Measurements from ENCODE around the gene PDSS2.

Gene PDSS2

DNA sequence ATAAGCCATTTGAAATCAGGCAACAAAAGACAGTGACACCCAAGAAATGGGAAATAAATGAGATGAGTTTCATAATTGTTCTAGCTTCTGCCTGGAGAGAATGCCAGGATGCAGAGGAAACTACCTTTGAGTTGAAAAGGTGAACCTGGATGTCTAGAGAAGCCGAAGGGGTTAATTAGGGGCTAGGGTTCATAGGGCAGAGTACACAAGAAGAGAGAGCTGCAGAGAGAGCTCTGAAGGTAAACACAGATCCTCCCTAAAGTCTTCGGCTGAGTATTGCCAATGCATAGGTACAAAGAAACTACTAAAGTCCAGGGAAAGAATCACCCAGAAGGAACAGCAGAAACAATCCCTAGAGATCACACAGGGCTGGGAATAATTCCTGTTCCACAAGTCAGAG lies 224.4 kb downstream of the PDSS2 start:
- TF ChIP-seq, protein P1, sequence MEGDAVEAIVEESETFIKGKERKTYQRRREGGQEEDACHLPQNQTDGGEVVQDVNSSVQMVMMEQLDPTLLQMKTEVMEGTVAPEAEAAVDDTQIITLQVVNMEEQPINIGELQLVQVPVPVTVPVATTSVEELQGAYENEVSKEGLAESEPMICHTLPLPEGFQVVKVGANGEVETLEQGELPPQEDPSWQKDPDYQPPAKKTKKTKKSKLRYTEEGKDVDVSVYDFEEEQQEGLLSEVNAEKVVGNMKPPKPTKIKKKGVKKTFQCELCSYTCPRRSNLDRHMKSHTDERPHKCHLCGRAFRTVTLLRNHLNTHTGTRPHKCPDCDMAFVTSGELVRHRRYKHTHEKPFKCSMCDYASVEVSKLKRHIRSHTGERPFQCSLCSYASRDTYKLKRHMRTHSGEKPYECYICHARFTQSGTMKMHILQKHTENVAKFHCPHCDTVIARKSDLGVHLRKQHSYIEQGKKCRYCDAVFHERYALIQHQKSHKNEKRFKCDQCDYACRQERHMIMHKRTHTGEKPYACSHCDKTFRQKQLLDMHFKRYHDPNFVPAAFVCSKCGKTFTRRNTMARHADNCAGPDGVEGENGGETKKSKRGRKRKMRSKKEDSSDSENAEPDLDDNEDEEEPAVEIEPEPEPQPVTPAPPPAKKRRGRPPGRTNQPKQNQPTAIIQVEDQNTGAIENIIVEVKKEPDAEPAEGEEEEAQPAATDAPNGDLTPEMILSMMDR (IDR thresholded peaks at IDR 0.05; ENCODE audit: low read length) = no peak
- no peak for TF ChIP-seq EZH2 (IDR thresholded peaks at IDR 0.05; ENCODE audit: borderline replicate concordance, low read length)
- H3K27ac ChIP-seq (ENCODE audit: low read depth, low read length, poor library complexity, severe bottlenecking) = no peak overlapping the region
- H3K79me2 ChIP-seq (ENCODE audit: insufficient read depth, low read length) = no peaks in the 10 kb centered on the region
- H4K20me1 ChIP-seq (ENCODE audit: insufficient read depth, low read length) = no peaks in the 10 kb centered on the region
- H3K36me3 ChIP-seq (ENCODE audit: insufficient read depth, low read length) = peaks cover 21% of the 10 kb centered on the region
- H3K9me2 ChIP-seq (ENCODE audit: low read depth, low read length) = no peaks in the 10 kb centered on the region
- H3K9me3 ChIP-seq (ENCODE audit: low read length) = no peaks in the 10 kb centered on the region
- no peaks in the 10 kb centered on the region for H3F3A ChIP-seq (ENCODE audit: insufficient read depth, low read length)
- H3K27me3 ChIP-seq (ENCODE audit: insufficient read depth, low read length) = no peaks in the 10 kb centered on the region
- no peaks in the 10 kb centered on the region for H3K4me1 ChIP-seq (ENCODE audit: insufficient read depth, low read length, severe bottlenecking)
- H3K4me2 ChIP-seq (ENCODE audit: low read length) = no peak overlapping the region
- H3K4me3 ChIP-seq (ENCODE audit: low read depth, low read length, poor library complexity, severe bottlenecking) = no peak overlapping the region
- no peak overlapping the region for H2AFZ ChIP-seq (ENCODE audit: low read length)
- H3K9ac ChIP-seq (ENCODE audit: low read length) = no peak overlapping the region

DNA sequence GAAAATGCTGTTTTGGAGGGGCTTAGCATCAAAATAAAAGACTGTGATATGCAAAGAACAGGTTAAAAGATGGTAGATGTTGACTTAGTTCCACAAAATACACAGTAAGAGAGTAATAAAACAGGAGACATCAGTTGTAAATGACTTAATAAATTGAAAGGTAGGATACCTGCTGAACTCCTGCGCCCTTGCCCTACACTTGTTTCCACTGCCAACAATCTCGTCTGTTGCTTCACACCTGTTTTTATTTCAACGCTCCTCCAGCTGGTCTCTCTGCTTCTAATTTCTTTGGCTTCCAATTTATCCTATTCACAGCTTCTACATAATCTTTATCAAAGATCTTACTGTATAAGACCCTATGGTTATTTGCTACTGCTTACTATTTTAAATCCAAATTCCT lies 228.1 kb downstream of the PDSS2 start:
- Histone ChIP-seq H3K4me3 (ENCODE audit: low read depth, low read length, poor library complexity, severe bottlenecking) (no peak overlapping the region), H4K20me1 (ENCODE audit: insufficient read depth, low read length) (no peaks in the 10 kb centered on the region), H3K9me3 (ENCODE audit: low read length) (no peaks in the 10 kb centered on the region), H3K79me2 (ENCODE audit: insufficient read depth, low read length) (no peaks in the 10 kb centered on the region), H3K9me2 (ENCODE audit: low read depth, low read length) (no peaks in the 10 kb centered on the region), H3K27ac (ENCODE audit: low read depth, low read length, poor library complexity, severe bottlenecking) (no peak overlapping the region), H3K4me1 (ENCODE audit: insufficient read depth, low read length, severe bottlenecking) (no peaks in the 10 kb centered on the region), H3K36me3 (ENCODE audit: insufficient read depth, low read length) (peaks cover 9% of the 10 kb centered on the region; the same call in 1 of the 2 replicates), H3K4me2 (ENCODE audit: low read length) (no peak overlapping the region), H3K27me3 (ENCODE audit: insufficient read depth, low read length) (no peaks in the 10 kb centered on the region), H2AFZ (ENCODE audit: low read length) (no peak overlapping the region), H3K9ac (ENCODE audit: low read length) (no peak overlapping the region), H3F3A (ENCODE audit: insufficient read depth, low read length) (no peaks in the 10 kb centered on the region)
- TF ChIP-seq, protein P1 (IDR thresholded peaks at IDR 0.05; ENCODE audit: low read length) = no peak
- no peak for TF ChIP-seq EZH2 (IDR thresholded peaks at IDR 0.05; ENCODE audit: borderline replicate concordance, low read length)

DNA sequence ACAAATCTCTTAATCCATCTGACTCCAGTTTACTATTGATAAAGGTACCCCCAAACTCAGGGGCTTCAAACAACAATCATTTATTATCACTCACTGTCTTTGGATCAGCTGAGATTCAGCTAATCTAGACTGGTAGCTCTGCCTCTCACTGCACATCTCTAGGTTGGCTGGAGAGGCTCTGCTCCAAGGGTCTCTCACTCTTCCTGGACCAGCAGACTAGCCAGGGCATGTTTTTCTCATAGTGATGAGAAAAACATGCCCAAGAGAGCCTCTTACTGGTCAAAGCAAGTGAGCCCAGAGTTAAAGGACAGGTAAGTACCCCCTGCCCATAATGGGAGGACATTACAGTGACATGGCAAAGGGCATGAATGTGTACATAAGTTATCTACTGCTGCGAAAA lies 228.9 kb downstream of the PDSS2 start:
- no peak overlapping the region for H3K9ac ChIP-seq (ENCODE audit: low read length)
- H3K4me1 ChIP-seq (ENCODE audit: insufficient read depth, low read length, severe bottlenecking) = no peaks in the 10 kb centered on the region
- TF ChIP-seq EZH2 (IDR thresholded peaks at IDR 0.05; ENCODE audit: borderline replicate concordance, low read length) = no peak
- TF ChIP-seq, protein P1 (IDR thresholded peaks at IDR 0.05; ENCODE audit: low read length) = no peak
- H3K79me2 ChIP-seq (ENCODE audit: insufficient read depth, low read length) = no peaks in the 10 kb centered on the region
- H3K4me2 ChIP-seq (ENCODE audit: low read length) = no peak overlapping the region
- no peak overlapping the region for H3K4me3 ChIP-seq (ENCODE audit: low read depth, low read length, poor library complexity, severe bottlenecking)
- no peaks in the 10 kb centered on the region for H4K20me1 ChIP-seq (ENCODE audit: insufficient read depth, low read length)
- H3K9me3 ChIP-seq (ENCODE audit: low read length) = no peaks in the 10 kb centered on the region
- no peak overlapping the region for H2AFZ ChIP-seq (ENCODE audit: low read length)
- H3K9me2 ChIP-seq (ENCODE audit: low read depth, low read length) = no peaks in the 10 kb centered on the region
- H3K27ac ChIP-seq (ENCODE audit: low read depth, low read length, poor library complexity, severe bottlenecking) = no peak overlapping the region
- no peaks in the 10 kb centered on the region for H3F3A ChIP-seq (ENCODE audit: insufficient read depth, low read length)
- no peaks in the 10 kb centered on the region for H3K27me3 ChIP-seq (ENCODE audit: insufficient read depth, low read length)
- H3K36me3 ChIP-seq (ENCODE audit: insufficient read depth, low read length) = peaks cover 5% of the 10 kb centered on the region; the same call in 1 of the 2 replicates

All from OCI-LY1 (cell line).